OCI-M1 (cell line): ENCODE data around the gene SERF2.
"Not testable (repeated sequence)": the region's sequence is repeated elsewhere in the genome, so short reads cannot be mapped to it uniquely, and the experiment has no call there.

Source experiments
- DNase-seq: peaks from one replicate; lab custom pipeline; 2025; lab: John Stamatoyannopoulos, UW

SERF2 gene

GRCh38 chr15:43793647-43794046, 1.5 kb downstream of the SERF2 start:
- no peak for DNase-seq

GRCh38 chr15:43794269-43795037, 2.3 kb downstream of the SERF2 start:
- DNase-seq: no peak

- DNase-seq: no peak
These were observed 3.1 kb downstream of the SERF2 start for GRCh38 chr15:43795197-43795596.

GRCh38 chr15:43795997-43796396, 3.9 kb downstream of the SERF2 start:
- DNase-seq: no peak

GRCh38 chr15:43796566-43796965, 4.4 kb downstream of the SERF2 start:
- no peak for DNase-seq

- no peak for DNase-seq
These were observed 7.3 kb downstream of the SERF2 start for GRCh38 chr15:43799209-43799944.

- DNase-seq: no peak
These were observed 7.8 kb downstream of the SERF2 start, which contains the start of gene SERINC4 for GRCh38 chr15:43799945-43800285. Gene SERINC4 (minus strand): TSS chr15:43800220. CDS start chr15:43799986, 234 bp downstream.

GRCh38 chr15:43800286-43801141, 8.4 kb downstream of the SERF2 start, which contains the start of gene HYPK:
Gene HYPK (plus strand): TSS chr15:43800599. CDS start chr15:43800623, 24 bp downstream.
- DNase-seq: peak; percentile 93

GRCh38 chr15:43802676-43803075, 10.6 kb downstream of the SERF2 start:
- not testable (repeated sequence) for DNase-seq

GRCh38 chr15:43808435-43808950, 16.4 kb downstream of the SERF2 start:
- no peak for DNase-seq

- DNase-seq: no peak
These were observed 17.0 kb downstream of the SERF2 start for GRCh38 chr15:43808960-43809678.

GRCh38 chr15:43815064-43815463, 22.9 kb downstream of the SERF2 start:
- not testable (repeated sequence) for DNase-seq

- DNase-seq: no peak
These were observed 29.4 kb downstream of the SERF2 start for GRCh38 chr15:43821505-43821904.

- peak; percentile 99 for DNase-seq
These were observed 32.5 kb downstream of the SERF2 start, which contains the start of gene MFAP1 for GRCh38 chr15:43824302-43825246. Gene MFAP1 (minus strand): TSS chr15:43824690. CDS start chr15:43824569, 121 bp downstream.

GRCh38 chr15:43825305-43825704, 33.2 kb downstream of the SERF2 start:
- DNase-seq: not testable (repeated sequence)

GRCh38 chr15:43826029-43826507, 33.9 kb downstream of the SERF2 start:
- no peak for DNase-seq

- DNase-seq: peak; percentile 95
These were observed 34.6 kb downstream of the SERF2 start, which contains the start of gene WDR76 for GRCh38 chr15:43826508-43827341. Gene WDR76 (plus strand): TSS chr15:43827002. CDS start chr15:43827033, 31 bp downstream.

- peak; percentile 22 for DNase-seq
These were observed 36.0 kb downstream of the SERF2 start for GRCh38 chr15:43828061-43828657.
